Thyroid gland (tissue), 4 donors: Measurements from ENCODE around the gene REG3G.

Source experiments
- CTCF ChIP-seq, 6 experiments: fragments of 200-600 bp in 3 of 6; fragments of 450-650 bp in 3 of 6; sonication (generic) in 3 of 6; IDR thresholded peaks; one replicate each; pipeline ENCODE4 v1.5.1; 2016 to 2019; ENCODE audit warnings: antibody characterized with exemption in 6 of 6, mild to moderate bottlenecking in 2 of 6, inconsistent platforms in 1 of 6, moderate library complexity in 1 of 6
- POLR2A ChIP-seq, 2 donors: fragments of 450-650 bp; IDR thresholded peaks; one replicate each; pipeline ENCODE4 v1.6.1; 2017; ENCODE audit warnings: antibody characterized with exemption in 2 of 2, mild to moderate bottlenecking in 2 of 2, moderate library complexity in 1 of 2

DNA sequence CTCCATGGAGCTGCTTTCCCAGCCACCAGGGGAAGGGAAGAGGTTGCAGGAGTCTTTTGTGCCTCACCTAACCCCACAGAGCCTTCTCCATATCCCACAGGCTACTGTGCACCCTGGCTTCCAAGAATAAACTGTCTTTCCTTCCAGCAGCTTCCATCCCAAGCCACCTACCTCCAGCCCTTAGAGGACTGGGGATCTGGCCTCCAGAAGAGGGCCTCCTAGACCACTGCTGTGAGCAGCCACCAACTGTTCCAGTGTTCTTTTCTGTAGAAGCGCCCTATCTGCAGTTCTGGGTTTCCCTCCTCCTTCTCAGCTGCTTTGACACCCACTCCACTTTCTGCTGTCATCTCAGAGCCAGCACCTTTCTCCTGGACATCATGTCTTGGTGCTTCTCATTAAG, 30.7 kb upstream of the REG3G start:
- TF ChIP-seq CTCF (IDR thresholded peaks at IDR 0.05) (no peak), POLR2A (IDR thresholded peaks at IDR 0.05) (no peak)
